ENCODE results near the gene HLA-C. TPM values are rescaled to one million over a fixed set of nuclear protein-coding genes. Genes with fewer than 3 reads are reported as not detected.

The HLA-C gene
- total and polyA plus RNA-seq, 7 donors, result 62.5 to 143 (median 114) TPM

DNA sequence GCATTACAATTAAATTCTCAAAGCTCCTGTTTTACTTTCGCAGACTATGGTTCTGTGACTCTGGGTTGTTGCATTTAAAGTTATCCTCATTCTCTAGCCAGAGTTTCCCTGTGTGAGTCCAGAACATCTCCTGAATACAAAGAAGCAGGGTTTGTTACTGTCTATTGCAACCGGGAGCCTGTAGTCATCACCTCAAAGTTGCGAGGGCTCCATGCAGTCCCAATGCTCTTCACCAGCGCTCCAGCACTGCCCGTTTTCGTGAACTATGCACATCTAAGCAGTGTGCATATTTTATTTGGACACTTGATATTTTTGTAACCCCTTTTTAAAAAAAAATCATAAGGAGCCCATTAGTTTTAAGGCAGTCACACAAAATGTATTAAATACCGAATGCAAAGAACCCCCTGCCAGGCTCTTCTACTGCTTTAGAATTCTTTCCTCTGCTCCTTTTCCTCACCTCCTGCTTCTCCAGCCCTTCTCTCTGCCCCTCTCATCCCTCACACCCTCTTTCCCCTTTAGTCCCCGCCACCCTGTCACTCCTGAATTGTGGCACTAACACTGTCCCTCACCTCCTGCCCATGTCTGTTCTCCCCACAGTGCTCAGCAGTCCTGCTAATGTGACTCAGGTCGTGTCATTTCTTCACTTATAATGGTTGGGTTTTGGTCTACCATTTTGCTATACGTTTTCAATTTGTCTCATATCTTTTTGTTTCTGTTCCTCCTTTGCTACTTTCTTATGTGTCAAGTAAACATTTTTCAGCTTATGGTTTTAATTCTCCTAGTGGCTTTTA is 1.1 kb upstream of the HLA-C start:
- H3K4me3 ChIP-seq, result peak overlapping the region; percentile 87
- intact Hi-C loops (cut with DNase I), result no loop called here
- 39 to 45% (median 39%) methylated on average over 10 of the region's 10 CpGs for WGBS, 3 donors
- no peaks in the 10 kb centered on the region for H3K4me1 ChIP-seq
- H3K36me3 ChIP-seq (ENCODE audit: insufficient read depth in 1 of 2, low read depth in 1 of 2), result peaks cover 0 to 16% of the 10 kb centered on the region in 2 donors
- ATAC-seq (no peak), DNase-seq (no peak)
- TF ChIP-seq, protein P1, sequence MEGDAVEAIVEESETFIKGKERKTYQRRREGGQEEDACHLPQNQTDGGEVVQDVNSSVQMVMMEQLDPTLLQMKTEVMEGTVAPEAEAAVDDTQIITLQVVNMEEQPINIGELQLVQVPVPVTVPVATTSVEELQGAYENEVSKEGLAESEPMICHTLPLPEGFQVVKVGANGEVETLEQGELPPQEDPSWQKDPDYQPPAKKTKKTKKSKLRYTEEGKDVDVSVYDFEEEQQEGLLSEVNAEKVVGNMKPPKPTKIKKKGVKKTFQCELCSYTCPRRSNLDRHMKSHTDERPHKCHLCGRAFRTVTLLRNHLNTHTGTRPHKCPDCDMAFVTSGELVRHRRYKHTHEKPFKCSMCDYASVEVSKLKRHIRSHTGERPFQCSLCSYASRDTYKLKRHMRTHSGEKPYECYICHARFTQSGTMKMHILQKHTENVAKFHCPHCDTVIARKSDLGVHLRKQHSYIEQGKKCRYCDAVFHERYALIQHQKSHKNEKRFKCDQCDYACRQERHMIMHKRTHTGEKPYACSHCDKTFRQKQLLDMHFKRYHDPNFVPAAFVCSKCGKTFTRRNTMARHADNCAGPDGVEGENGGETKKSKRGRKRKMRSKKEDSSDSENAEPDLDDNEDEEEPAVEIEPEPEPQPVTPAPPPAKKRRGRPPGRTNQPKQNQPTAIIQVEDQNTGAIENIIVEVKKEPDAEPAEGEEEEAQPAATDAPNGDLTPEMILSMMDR (IDR thresholded peaks at IDR 0.05), result no peak
- H3K9me3 ChIP-seq, result no peaks in the 10 kb centered on the region
- H3K27ac ChIP-seq, result peak overlapping the region; percentile 90
- H3K27me3 ChIP-seq (ENCODE audit: insufficient read depth in 3 of 3, low read length in 2 of 3), result no peaks in the 10 kb centered on the region

DNA sequence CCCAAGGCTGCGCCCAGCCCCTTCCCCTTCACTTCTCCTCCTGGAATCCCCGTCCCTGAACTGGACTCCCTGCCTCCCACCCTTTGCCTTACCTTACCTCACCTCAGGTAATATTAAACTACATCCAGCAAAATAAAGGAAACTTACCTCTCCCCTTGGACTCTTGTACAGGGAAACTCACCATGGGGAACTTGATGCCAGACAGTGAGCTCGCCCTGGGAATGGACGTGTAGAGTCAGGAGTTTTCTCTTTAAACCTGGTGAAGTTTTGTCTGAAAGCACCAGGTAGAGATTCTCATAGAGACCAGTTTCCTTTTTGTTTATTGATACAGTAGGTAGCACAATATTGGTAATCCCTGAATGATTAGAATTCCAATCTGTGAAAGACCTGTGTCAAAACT is 544 bp upstream of the HLA-C start:
- Histone ChIP-seq H3K27me3 (ENCODE audit: insufficient read depth in 3 of 3, low read length in 2 of 3) (no peaks in the 10 kb centered on the region), H3K9me3 (no peaks in the 10 kb centered on the region), H3K27ac (peak overlapping the region; percentile 90), H3K4me1 (no peaks in the 10 kb centered on the region), H3K4me3 (peak overlapping the region; percentile 87), H3K36me3 (ENCODE audit: insufficient read depth in 1 of 2, low read depth in 1 of 2) (peaks cover 0 to 16% of the 10 kb centered on the region in 2 donors)
- WGBS, 3 donors, result 3 to 20% (median 4%) methylated on average over 4 of the region's 4 CpGs
- intact Hi-C loops (cut with DNase I), result no loop called here
- ATAC-seq (peak in 2 of 4 donors; percentile 3 to 28), DNase-seq (no peak)
- TF ChIP-seq, protein P1 (IDR thresholded peaks at IDR 0.05), result no peak

DNA sequence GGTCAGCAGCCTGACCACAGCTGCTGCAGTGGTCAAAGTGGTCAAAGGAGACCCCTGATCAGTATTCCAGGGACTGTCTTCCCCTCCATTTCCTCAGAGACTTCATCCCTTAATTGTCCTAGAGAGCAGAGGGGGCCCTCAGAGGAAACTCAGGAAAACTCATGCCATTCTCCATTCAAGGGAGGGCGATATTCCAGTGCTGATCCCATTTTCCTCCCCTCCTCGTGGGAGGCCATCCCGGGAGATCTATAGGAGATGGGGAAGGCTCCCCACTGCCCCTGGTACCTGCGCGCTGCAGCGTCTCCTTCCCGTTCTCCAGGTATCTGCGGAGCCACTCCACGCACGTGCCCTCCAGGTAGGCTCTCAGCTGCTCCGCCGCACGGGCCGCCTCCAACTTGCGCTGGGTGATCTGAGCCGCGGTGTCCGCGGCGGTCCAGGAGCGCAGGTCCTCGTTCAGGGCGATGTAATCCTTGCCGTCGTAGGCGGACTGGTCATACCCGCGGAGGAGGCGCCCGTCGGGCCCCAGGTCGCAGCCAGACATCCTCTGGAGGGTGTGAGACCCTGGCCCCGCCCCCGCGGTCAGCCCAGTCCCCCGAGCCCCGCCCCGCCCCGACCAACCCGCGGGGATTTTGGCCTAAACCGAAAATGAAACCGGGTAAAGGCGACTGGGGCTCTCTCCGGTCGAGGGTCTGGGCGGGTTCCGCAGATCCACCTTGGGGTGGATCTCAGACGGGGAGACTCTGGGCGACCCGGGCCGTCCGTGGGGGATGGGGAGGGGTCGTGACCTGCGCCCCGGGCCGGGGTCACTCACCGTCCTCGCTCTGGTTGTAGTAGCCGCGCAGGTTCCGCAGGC is 878 bp downstream of the HLA-C start:
- ATAC-seq (peak; percentile 54 to 67 (median 66)), DNase-seq (peak; percentile 77 to 81)
- Histone ChIP-seq H3K9me3 (no peaks in the 10 kb centered on the region), H3K27ac (peak overlapping the region; percentile 90), H3K27me3 (ENCODE audit: insufficient read depth in 3 of 3, low read length in 2 of 3) (no peaks in the 10 kb centered on the region), H3K4me1 (no peaks in the 10 kb centered on the region), H3K36me3 (ENCODE audit: insufficient read depth in 1 of 2, low read depth in 1 of 2) (peaks cover 0 to 16% of the 10 kb centered on the region in 2 donors), H3K4me3 (peak overlapping the region; percentile 87)
- TF ChIP-seq, protein P1 (IDR thresholded peaks at IDR 0.05), result no peak
- intact Hi-C loops (cut with DNase I), result no loop called here
- 6 to 9% (median 8%) methylated on average over 44 to 62 of the region's 62 CpGs for WGBS, 3 donors

DNA sequence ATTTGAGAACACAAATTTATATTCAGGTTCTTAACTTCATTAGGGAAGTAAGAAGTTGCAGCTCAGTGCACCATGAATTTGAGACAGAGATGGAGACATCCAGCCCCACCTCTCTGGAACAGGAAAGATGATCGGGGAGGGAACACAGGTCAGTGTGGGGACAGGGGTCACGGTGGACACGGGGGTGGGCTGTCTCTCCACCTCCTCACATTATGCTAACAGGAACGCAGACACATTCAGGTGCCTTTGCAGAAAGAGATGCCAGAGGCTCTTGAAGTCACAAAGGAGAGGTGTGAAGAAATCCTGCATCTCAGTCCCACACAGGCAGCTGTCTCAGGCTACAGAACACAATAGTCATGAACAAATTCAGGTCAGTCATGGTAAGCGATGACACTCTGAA is 3.1 kb downstream of the HLA-C start:
- no peak for ATAC-seq
- WGBS, 3 donors, result 52 to 65% (median 59%) methylated on average over 5 of the region's 5 CpGs
- Histone ChIP-seq H3K4me1 (no peaks in the 10 kb centered on the region), H3K9me3 (no peaks in the 10 kb centered on the region), H3K27me3 (ENCODE audit: insufficient read depth in 3 of 3, low read length in 2 of 3) (no peaks in the 10 kb centered on the region), H3K36me3 (ENCODE audit: insufficient read depth in 1 of 2, low read depth in 1 of 2) (peaks cover 0 to 16% of the 10 kb centered on the region in 2 donors), H3K27ac (no peak overlapping the region), H3K4me3 (no peak overlapping the region)
- intact Hi-C loops (cut with DNase I), result no loop called here
- TF ChIP-seq, protein P1 (IDR thresholded peaks at IDR 0.05), result no peak
- DNase-seq, result no peak

Measured in psoas muscle (tissue), 8 donors.